ENCODE measurements around the gene FAF1.
"Not testable (repeated sequence)": the region's sequence is repeated elsewhere in the genome, so short reads cannot be mapped to it uniquely, and the experiment has no call there.

Gene FAF1

DNA sequence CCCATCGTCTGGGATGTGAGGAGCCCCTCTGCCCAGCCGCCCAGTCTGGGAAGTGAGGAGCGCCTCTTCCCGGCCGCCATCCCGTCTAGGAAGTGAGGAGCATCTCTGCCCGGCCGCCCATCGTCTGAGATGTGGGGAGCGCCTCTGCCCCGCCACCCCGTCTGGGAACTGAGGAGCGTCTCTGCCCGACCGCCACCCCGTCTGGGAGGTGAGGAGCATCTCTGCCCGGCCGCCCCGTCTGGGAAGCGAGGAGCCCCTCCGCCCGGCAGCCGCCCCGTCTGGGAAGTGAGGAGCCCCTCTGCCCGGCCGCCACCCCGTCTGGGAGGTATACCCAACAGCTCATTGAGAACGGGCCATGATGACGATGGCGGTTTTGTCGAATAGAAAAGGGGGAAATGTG, 7.5 kb downstream of the FAF1 start:
- not testable (repeated sequence) for DNase-seq

DNA sequence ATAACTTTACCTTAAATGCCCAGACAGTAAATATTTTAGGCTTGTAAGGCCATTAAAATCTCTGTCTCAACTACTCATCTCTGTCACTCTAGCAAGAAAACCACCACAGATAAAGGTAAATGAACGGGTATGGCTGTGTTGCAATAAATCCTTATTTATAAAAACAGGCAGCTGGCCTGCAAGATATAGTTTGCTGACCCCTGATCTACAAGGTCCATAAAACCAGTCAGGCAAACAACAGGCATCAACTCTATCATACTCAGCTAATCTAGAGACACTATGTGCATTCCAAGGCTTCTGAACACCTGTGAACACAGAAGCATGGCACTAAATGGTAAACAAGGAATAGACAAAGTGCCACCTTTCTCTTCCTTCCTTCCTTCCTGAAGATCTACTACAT, 9.7 kb downstream of the FAF1 start:
- no peak for DNase-seq

DNA sequence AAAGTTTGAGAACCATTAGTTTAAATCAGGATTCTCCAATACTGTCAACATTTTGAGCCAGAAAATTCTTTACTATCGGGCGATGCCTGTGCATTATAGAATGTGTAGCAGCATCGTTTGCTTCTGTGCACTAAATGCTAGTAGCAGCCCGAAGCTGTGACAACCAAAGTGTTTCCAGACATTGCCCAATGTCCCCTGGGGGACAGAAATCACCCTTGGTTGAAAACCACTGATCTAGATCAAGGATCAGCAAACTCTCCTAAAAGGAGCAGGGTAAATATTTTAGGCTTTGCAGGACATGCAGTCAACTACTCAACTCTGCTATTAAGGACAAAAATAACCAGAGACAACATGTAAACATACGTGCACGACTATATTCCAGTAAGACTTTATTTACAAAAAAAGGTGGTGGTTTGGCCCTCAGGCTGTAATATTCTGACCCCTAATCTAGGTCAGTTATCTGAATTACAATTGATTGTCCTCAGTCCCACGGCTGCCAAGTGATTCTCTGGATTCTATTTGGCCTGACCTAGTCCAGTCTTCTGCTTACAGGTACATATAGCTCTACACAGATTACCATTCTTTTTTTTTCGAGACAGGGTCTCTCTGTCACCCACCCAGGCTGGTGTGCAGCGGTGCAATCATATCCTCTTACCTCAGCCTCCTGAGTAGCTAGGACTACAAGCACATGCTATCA, 10.6 kb downstream of the FAF1 start:
- no peak for DNase-seq

- DNase-seq, result no peak
Measured at GRCh38 chr1:50942334-50942733, 17.7 kb downstream of the FAF1 start.

GRCh38 chr1:50940291-50940690, 19.8 kb downstream of the FAF1 start:
- DNase-seq, result no peak

GRCh38 chr1:50936321-50936720, 23.7 kb downstream of the FAF1 start:
- DNase-seq, result no peak

- DNase-seq, result not testable (repeated sequence)
Measured at GRCh38 chr1:50935276-50935675, 24.8 kb downstream of the FAF1 start.

GRCh38 chr1:50934838-50935237, 25.2 kb downstream of the FAF1 start:
- no peak for DNase-seq

GRCh38 chr1:50933770-50934169, 26.3 kb downstream of the FAF1 start:
- DNase-seq, result not testable (repeated sequence)

- not testable (repeated sequence) for DNase-seq
Measured at GRCh38 chr1:50932043-50932442, 28.0 kb downstream of the FAF1 start.

GRCh38 chr1:50930965-50931737, 28.9 kb downstream of the FAF1 start:
- DNase-seq, result no peak

DNA sequence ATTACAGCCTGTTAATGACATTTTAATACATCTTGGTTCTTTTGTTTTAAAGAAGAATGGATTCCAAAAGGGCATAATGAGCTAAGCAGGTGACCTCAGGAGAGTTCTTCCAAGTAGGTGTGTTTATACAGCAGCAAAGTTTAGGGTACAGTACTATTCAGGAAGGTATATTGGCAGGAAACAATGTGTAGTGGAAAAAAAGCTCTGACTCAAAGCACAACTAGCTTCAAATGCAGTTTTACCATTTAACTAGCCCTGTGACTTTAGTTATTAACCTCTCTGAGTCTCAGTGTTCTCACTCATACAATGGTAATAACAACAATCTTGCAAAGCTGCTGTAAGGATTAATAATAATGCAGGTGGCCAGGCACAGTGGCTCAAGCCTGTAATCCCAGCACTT, 29.9 kb downstream of the FAF1 start:
- no peak for DNase-seq

DNA sequence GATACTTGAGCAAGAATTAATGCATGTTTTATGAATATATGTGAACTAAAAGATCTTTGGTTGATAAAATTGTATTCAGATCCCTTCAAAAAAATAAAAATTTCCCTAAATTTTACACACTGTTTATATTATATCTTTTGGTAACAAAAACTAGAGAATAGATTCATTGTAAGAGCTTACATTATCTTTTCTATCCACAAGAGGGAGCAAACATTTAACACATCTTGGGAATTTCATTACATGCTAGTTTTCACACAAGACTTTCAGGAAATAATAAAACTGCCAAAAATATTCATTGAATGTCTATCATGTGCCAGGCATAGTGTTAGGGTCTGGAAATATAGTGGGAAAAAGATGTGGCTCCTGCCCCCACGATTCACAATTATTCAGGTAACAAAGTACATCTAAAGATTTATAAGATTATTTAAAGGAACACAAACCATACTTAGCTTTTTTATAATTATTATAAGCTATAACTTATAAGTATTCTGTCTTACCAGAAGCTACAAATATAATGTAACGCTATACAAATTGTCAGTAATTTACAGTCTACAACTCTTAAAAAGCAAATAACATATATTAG, 30.6 kb downstream of the FAF1 start:
- peak; percentile 65 for DNase-seq

DNA sequence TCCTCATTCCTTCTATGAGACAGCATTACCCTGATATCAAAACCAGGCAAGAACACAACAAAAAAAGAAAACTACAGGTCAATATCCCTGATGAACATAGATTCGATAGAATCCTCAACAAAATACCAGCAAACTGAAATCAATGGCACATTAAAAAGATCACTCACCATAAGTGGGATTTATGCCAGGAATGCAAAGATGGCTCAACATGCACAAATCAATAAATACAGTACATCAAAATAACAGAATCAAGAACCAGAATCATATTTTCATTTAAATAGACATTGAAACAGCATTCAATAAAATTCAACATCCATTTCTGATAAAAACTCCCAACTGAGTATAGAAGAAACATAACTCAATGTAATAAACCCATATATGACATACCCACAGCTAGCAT, 36.5 kb downstream of the FAF1 start:
- DNase-seq, result no peak

- DNase-seq, result no peak
Measured at GRCh38 chr1:50921029-50921428, 39.0 kb downstream of the FAF1 start.

DNA sequence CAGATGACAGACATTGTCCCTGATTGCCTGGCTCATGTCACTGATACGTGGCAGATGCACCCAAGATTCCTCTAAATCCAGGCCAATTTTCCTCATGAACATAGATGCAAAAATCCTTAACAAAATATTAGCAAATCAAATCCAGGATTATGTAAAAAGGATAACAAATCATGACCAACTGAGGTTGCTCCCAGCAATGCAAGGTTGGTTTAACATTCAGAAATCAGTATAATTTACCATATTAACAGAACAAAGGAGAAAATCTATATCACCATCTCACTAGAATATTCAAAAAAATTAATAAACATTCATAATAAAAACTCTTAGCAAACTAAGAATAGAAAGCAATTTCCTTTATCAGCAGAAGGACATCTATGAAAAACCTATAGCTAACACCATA, 39.7 kb downstream of the FAF1 start:
- DNase-seq, result no peak

GRCh38 chr1:50917138-50918137, 42.6 kb downstream of the FAF1 start:
- DNase-seq, result no peak

DNA sequence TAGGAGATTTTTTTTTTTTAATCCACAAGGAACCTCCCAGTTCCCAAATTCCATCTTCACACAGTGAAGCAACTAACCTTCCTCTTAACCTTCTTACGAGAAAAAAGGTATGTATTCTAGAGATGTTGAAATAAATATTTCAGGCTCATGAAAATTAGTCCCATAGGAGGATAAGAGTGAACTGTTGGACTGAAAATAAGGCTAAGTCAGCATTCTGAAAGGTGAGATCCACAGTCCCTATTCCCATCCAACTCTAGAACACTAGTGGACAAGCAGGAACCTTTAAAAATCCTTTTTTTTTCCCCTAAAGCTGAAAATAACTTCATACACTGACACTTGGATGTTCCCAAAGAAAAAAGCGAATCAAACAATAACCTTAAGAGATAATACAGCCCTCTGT, 44.4 kb downstream of the FAF1 start:
- no peak for DNase-seq

GRCh38 chr1:50913954-50914353, 46.1 kb downstream of the FAF1 start:
- DNase-seq, result no peak

DNA sequence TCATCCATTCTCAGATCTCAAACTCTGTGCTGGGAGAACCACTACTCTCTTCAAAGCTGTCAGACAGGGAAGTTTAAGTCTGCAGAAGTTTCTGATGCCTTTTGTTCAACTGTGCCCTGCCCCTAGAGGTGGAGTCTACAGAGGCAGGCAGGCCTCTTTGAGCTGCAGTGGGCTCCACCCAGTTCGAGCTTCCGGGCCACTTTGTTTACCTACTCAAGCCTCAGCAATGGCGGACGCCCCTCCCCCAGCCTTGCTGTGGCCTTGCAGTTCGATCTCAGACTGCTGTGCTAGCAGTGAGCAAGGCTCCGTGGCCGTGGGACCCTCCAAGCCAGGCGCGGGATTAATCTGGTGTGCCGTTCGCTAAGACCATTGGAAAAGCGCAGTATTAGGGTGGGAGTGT, 49.7 kb downstream of the FAF1 start:
- not testable (repeated sequence) for DNase-seq

DNA sequence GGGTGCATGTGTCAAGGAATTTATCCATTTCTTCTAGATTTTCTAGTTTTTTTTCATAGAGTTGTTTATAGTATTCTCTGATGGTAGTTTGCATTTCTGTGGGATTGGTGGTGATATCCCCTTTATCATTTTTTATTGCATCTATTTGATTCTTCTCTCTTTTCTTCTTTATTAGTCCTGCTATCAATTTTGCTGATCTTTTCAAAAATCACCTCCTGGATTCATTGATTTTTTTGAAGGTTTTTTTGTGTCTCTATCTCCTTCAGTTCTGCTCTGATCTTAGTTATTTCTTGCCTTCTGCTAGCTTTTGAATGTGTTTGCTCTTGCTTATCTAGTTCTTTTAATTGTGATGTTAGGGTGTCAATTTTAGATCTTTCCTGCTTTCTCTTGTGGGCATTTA, 52.5 kb downstream of the FAF1 start:
- not testable (repeated sequence) for DNase-seq

DNA sequence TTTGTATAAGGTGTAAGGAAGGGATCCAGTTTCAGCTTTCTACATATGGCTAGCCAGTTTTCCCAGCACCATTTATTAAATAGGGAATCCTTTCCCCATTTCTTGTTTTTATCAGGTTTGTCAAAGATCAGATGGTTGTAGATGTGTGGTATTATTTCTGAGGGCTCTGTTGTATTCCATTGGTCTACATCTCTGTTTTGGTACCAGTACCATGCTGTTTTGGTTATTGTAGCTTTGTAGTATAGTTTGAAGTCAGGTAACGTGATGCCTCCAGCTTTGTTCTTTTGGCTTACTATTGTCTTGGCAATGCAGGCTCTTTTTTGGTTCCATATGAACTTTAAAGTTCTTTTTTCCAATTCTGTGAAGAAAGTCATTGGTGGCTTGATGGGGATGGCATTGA, 54.0 kb downstream of the FAF1 start:
- not testable (repeated sequence) for DNase-seq

- DNase-seq, result no peak
Measured at GRCh38 chr1:50902419-50902818, 57.6 kb downstream of the FAF1 start.

All from NCI-H2029 (cell line).